HG02938 (cell line): Measurements from ENCODE around the gene GNG12.

Source experiments
- ATAC-seq: cut with Tn5 transposase; IDR thresholded peaks from one replicate; pipeline ENCODE4 v1.9.1; 2021; ENCODE audit warnings: mild to moderate bottlenecking, moderate library complexity; ENCODE audit not compliant: unreplicated experiment

The GNG12 gene

DNA sequence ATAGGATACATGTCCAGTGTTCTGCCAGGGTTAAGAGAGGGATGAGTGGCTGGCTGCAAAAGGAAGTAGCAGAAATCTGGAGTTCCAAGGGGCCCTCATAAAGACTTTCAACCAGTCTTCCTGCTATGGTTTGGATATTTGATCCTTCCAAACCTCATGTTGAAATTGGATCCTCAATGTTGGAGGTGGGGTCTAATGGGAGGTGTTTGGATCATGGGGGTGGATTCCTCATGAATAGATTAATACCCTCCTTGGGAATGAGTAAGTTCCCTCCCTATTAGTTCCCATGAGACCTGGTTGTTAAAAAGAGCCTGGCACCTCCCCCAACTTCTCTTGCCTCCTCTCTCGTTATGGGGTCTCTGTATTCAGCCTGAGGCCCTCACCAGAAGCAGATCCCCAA, 10.1 kb upstream of the GNG12 start:
- ATAC-seq = no peak

DNA sequence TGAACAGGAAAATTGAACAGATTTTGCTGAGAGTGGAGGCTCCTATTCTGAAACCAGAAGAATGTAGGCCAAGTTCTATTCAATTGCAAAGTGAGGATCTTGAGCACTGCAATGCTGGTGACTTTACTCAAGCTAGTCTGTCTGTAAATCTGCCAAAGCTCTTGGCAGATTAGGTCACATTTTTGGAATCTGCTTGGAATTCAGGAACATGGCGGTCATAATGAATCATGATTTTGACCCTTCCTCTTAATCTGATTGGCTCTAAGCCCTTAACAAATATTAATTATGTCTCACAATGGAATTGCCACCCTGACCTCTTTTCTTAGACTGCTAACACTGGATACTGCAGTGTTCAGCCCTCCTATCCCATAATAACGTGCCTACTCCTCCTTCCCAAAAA, 7.2 kb upstream of the GNG12 start:
- ATAC-seq = no peak

DNA sequence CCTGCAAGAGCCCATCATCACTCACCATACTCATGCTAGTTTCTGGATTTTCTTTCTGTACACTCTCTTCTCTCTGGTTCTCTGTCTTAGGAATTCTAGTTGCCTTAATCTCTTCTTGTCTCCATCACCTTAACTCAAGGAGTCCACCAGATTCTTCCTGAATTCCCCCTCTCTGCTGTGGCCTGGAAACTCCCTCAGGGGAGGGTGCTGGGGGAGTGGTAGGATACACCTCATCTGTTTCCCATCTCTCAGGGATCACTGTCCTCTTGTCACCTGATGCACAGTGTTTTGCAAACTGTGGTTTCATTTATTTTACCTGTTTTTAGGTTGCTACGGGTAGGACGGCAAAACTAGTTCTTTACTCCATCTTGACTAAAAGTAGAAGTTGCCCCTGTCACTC, 6.6 kb upstream of the GNG12 start:
- no peak for ATAC-seq

DNA sequence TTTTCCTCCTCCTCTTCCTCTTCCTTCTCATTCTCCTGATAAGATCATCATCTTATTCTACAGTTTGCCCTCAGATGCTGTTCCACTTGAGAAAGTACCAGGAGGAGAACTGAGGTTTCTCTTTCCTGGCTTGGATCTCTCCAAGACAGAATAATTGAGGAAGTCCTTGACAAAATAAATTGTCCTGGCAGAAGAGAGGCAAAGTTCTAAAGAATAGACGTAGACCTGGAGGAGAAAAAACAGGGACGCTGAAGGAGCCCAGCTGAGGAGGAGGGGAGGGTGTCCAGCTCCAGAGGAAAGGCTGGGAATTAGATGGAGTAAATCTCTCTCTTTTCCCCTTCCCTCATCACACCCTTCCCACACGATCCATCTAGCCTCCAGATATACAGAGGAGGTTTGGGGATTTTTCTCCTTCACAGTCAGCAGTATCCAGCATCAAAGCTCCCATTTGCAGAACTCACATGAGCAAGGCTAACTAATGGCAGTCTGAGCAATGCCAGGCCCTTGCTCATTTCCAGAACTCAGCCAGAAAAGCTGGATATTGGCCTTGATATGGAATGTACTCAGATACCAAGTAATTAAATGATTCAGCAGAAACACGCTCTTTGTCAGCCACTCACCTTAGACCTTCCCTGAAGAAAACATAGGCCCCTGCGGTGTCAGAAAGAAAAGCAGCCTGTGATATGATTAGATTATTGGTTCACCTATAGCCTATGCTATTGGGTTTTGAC, 5.1 kb upstream of the GNG12 start:
- no peak for ATAC-seq

DNA sequence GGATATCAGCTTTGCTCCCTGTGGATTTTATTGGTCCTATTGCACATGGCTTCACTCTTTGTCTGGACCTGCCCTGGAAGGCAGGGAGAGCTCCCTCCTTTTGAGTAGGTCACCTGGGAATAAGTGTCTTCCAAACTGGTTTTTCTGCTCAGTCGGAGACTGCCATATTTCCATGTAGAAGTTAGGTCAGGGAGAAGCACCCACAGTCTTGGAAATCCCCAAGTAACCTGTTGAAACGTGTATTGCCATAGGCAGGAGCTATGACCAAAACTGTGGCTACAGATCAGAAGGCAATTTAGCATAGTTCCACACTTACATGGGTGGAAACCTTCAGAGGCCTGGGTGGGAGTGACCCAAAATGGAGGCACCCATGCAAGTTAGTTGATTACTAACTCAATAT, 3.5 kb upstream of the GNG12 start:
- ATAC-seq = no peak

DNA sequence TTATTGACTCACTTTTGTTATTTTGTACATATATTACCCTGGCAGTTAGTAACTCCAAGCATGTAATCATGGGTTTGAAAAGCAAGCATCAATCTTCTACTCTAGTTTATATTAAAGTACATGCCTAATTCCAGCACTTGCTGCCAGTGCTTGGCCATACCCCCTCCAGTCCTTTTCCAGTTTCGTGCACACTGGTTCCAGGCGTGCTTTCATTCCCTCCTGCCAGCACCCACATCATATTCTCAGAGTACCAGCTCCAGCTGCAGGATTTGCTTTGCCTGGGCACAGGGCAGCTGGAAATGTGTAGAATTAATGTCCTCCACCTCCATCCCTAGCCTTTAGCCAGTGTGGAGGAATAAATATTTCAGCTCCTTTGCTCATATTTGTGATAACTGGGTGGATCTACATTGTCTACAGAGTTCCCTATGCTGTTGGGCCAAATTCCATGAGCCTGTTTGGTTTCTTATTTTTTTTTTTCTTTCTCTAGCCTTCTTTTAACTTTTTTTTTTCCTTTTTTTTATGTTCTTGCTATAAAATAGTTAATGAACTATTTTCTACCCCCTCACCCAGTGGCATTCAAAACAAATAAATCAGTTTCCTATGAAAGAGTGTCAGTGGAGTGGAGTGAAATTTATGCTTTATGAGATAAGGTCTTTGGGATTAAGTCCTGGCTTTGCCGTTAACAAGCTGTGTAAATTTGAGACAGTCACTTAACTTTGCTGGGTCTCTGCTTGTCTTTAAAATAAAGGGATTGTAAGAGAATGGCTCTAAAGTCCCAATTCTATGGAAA, 2.6 kb upstream of the GNG12 start:
- no peak for ATAC-seq

GRCh38 chr1:67834246-67834877, 1.1 kb upstream of the GNG12 start:
- no peak for ATAC-seq

DNA sequence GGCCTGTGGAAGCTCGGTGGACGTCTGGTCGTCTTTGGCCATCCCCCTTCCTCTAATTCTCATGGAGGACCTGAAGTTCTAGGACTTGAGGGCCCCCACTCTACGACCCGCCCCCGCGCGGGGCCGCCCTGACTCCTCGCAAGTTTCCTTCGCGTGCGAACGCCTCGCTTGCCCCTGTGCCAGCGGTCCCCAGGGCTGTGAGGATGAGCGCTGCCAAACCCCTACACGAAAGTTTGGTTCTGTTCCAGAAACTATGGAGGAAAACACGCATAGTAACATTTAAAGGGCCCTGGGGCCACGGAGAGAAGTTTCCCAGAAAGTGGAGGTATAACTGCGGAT, 304 bp upstream of the GNG12 start:
- ATAC-seq = no peak

DNA sequence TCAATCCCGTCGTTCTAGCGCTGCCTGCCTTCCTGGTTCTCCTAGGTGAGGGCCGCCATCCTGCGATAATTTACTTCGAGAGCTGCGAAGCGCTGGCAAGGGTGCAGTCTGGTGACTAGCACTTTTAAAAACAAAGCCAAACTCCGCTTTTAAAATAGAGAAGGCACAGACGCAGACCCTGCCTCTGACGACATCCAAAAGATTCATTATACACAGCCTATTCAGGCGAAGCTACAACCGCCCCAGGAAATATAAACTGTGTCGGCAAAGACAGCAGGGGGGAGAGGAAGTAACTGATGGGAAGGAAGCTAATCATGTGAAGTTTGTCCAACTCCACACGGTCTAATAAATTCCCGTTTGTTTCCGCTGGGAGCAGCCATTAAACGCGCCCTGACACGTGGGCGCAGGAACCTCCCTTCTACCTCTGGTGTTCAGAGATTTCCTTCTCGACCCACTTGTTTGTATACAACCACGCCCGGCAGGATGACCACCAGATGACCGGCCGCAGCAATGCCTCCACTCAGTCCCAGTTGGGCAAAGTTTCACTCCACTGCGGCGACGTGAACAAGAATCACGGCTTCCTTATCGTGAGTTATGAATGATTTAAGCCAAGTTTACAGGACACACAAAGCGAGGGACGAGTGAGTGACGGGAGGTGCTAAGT, 1.3 kb downstream of the GNG12 start:
- ATAC-seq = no peak

DNA sequence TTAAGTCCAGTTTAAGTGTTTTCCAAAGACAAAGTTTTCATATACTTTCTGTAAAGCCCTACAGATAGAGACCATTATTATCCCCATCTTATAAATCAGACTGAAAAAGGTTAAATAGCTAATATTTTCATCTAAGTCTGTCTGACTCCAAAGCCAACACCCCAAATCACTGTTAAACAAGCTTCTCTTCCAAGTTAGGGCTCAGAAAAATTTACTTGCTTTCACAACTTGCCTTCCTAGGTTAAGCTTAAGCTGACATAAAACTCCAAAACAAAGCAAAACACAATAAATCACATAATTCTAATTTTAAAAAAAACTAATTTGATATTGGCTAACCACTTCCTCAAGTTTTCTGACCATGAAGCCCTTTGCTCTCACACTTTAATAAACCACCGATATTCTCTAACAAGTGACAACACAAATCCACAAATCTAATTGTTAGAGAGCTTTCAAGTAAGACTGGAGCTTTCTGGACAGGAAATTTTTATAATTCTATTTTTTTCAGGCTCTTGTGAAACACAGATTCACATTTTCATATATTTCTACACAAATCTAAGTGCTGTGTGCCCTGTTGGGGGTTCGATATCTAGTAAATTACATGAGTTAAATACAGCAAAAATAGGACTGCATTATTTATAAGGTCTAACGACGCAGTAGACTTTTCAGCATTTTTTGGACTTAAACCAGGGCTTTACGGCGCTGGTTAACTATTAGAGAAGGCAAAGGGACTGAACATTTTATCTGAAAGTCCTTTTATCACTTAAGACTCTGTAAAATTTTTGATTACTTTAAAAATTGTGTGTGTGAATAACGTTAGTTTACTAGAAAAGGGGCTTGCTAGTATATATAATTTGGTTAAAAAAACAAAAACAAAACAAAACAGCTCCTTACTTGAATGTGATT, 2.1 kb downstream of the GNG12 start:
- no peak for ATAC-seq

- ATAC-seq = no peak
Measured at GRCh38 chr1:67830226-67830625, 3.0 kb downstream of the GNG12 start.

- ATAC-seq = no peak
Measured at GRCh38 chr1:67827688-67828087, 5.6 kb downstream of the GNG12 start.

DNA sequence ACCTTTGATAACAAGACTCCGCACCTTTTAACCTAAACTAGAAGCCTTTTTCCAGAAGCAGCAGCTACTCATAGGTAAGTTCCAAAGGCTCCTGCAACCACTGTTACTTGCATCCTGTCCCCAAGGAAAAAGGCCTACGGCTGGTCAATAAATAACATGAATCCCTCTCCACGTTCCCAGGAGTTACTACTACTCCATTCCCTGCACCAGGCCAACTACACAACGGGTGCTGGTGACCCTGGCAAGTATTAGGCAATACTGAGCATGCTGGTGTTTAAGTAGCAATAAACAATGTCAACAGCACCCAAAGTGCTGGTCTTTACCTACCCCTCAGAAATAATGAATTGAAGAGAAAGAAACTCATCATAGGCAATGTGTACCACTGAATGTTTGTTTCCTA, 7.7 kb downstream of the GNG12 start:
- no peak for ATAC-seq

- no peak for ATAC-seq
Measured at GRCh38 chr1:67824766-67825165, 8.5 kb downstream of the GNG12 start.

DNA sequence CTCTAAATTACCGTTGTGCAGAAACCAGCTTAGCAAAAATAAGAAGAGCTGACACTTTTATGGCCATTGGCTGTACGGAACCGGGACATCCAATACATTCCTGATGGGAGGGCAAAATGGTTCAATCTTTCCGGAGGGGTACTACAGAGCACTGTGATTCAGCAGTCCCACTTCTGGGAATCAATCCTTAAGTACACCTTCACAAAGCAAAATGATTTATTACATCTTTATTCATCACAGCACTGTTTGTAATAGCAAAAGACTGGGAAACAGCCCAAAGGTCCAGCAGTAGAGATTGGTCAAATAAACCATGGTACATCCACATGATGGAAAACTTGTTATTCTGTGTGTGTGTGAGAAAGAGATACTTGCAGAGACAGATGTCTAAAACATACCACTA, 9.7 kb downstream of the GNG12 start:
- ATAC-seq = no peak

GRCh38 chr1:67821263-67821662, 12.0 kb downstream of the GNG12 start:
- ATAC-seq = no peak

- no peak for ATAC-seq
Measured at GRCh38 chr1:67818725-67819301, 14.5 kb downstream of the GNG12 start.

DNA sequence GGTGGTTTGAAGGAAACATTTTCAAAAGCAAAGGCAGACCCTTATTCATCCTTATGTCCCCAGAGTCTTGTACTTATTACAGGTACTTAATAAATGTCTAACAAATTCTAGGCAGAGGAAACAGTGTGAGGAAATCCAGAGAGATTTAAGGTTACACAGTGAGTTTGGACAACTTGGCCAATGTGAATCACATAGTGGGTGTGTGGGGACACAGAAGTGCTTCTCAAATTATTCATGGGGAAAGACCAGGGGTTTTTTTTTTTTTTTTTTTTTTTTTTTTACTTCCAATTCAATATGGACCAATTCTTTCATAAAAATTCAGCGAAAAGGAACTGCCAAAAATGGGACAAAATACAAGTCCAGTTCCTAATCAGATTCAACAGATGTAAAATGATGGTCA, 15.1 kb downstream of the GNG12 start:
- no peak for ATAC-seq

GRCh38 chr1:67817319-67817718, 15.9 kb downstream of the GNG12 start:
- ATAC-seq = no peak

DNA sequence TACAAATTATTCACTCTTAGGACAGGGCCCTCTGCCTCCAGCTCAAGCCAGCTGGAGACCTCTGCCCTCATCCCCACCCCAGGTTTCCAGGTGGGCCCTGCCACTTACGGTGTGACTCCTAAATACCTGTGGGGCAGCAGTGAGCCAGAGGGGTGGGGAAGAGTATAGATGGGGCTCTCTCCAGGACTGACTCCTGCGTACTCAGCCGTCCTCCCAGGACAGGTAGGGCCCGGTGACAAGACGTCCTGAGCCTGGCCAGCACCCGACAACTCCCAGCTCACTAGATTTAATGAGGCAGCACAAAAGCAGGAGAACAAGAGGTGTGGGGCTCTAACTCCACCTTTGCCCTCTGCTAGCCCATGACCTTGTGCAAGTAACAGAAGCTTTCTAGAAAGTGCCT, 16.8 kb downstream of the GNG12 start:
- ATAC-seq = no peak
